Measurements from ENCODE around the gene HCST. TPM values are rescaled to one million over a fixed set of nuclear protein-coding genes. Genes with fewer than 3 reads are reported as not detected.

The HCST gene
- total and polyA plus RNA-seq, 2 of the 13 experiments (the other 11 are each of a cell fraction or from before 2014, with no cell fraction given): 0.24 to 1.2 TPM

- WGBS (ENCODE audit: low lambda C conversion rate): 89% methylated on average over 13 of the region's 21 CpGs
- no peak for FAIRE-seq
- Histone ChIP-seq H3K27ac (ENCODE audit: extremely low read length, insufficient read depth, low read length) (no peak overlapping the region), H3K4me2 (ENCODE audit: low read depth, low read length) (no peak overlapping the region), H3K9ac (ENCODE audit: insufficient read depth, low read depth, low read length) (no peak overlapping the region), H3K79me2 (ENCODE audit: insufficient read depth, low read length) (no peaks in the 10 kb centered on the region), H3K4me1 (ENCODE audit: insufficient read depth, low read length) (peaks cover 11% of the 10 kb centered on the region), H3K4me3 (replicated peaks in 1 of 3; ENCODE audit: insufficient read depth in 1 of 3, low read depth in 2 of 3, low read length in 3 of 3) (no peak overlapping the region), H2AFZ (ENCODE audit: low read length) (no peak overlapping the region), H3K9me3 (ENCODE audit: low read length) (no peaks in the 10 kb centered on the region), H3K36me3 (replicated peaks in 1 of 2; ENCODE audit: control insufficient read depth in 1 of 2, insufficient read depth in 2 of 2, low read length in 2 of 2) (peaks cover 4 to 19% of the 10 kb centered on the region in 2 experiments; a peak in 2 of 5 replicates), H3K27me3 (ENCODE audit: control insufficient read depth in 1 of 2, insufficient read depth in 2 of 2, low read length in 2 of 2) (no peaks in the 10 kb centered on the region), H4K20me1 (ENCODE audit: insufficient read depth, low read length) (no peaks in the 10 kb centered on the region)
- ATAC-seq: no peak
- BruUV-seq (replicated peaks): no TSS peak
- in situ Hi-C loops (cut with HindIII; ENCODE audit: extremely low pct_ligation_motif_present, low pct_unique_long_range_greater_than_20kb): no loop called here
- DNase-seq (ENCODE audit: low spot score): no peak
- CTCF ChIA-PET (ENCODE audit: low intra/inter-chr PET ratio, low total read pairs): no interaction called here
- TF ChIP-seq ZNF780A (CRISPR knock-in tag; IDR thresholded peaks at IDR 0.05) (no peak), DNMT1 (CRISPR knock-in tag; IDR thresholded peaks at IDR 0.05) (no peak), ZC3H13 (CRISPR knock-in tag; IDR thresholded peaks at IDR 0.05) (no peak), NFKBIZ (CRISPR knock-in tag; IDR thresholded peaks at IDR 0.05) (no peak), ZNF282 (IDR thresholded peaks at IDR 0.05; ENCODE audit: partially characterized antibody) (no peak), CENPX (CRISPR knock-in tag; IDR thresholded peaks at IDR 0.05) (no peak), CSRNP1 (CRISPR knock-in tag; IDR thresholded peaks at IDR 0.05) (no peak), POLR2AphosphoS5 (IDR thresholded peaks at IDR 0.05; ENCODE audit: low read depth, low read length) (no peak), ZMYM2 (CRISPR knock-in tag; IDR thresholded peaks at IDR 0.05) (no peak), ZNF276 (CRISPR knock-in tag; IDR thresholded peaks at IDR 0.05; ENCODE audit: low read depth) (no peak), GMEB1 (CRISPR knock-in tag; IDR thresholded peaks at IDR 0.05; ENCODE audit: borderline replicate concordance) (no peak), YEATS4 (CRISPR knock-in tag; IDR thresholded peaks at IDR 0.05; ENCODE audit: borderline replicate concordance) (no peak), TEAD2 (CRISPR knock-in tag; IDR thresholded peaks at IDR 0.05) (no peak), NR2C2 (CRISPR knock-in tag; IDR thresholded peaks at IDR 0.05; ENCODE audit: borderline replicate concordance) (no peak), PAF1 (CRISPR knock-in tag; IDR thresholded peaks at IDR 0.05) (no peak), CBX5 (CRISPR knock-in tag; IDR thresholded peaks at IDR 0.05; ENCODE audit: borderline replicate concordance) (no peak), ZNF629 (CRISPR knock-in tag; conservative IDR thresholded peaks at IDR 0.05) (no peak)
- POLR2A ChIA-PET: no interaction called here
- intact Hi-C loops (cut with micrococcal nuclease; ENCODE audit: unreplicated experiment): no loop called here
Observed at GRCh38 chr19:35895911-35896642, 6.3 kb upstream of the HCST start.
